Cerebellar cortex (tissue), 1 donor: ENCODE results near the gene CAMK2B.
A peak's percentile ranks its signal among the peaks of the same experiment; 100 is the strongest.

ENCODE experiments used
- DNase-seq: peaks from one replicate; pipeline ENCODE4 v3.0.0-alpha.2; 2015; ENCODE audit warnings: low spot score

Gene CAMK2B

DNA sequence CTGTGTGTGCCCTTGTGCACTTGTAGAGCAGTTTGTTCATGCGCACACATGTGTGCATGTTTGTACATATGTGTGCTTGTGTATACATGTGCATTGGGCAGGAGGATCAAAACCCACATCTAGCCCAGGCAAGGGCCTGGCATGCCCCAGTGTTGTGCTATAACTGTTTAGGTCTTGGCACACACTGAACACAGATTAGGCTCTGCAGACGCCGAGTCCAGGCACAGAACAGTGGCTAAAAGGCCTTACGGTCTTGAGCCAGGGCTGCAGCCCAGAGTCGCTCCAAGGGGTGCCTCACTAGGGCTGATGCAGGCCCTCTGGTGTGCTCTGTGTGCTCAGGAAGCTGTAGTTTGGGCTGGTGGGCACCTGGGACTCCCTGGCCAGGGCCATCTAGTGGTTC, 68.9 kb downstream of the CAMK2B start:
- no peak for DNase-seq

GRCh38 chr7:44251881-44252280, 73.5 kb downstream of the CAMK2B start:
- DNase-seq = no peak

GRCh38 chr7:44251269-44251668, 74.1 kb downstream of the CAMK2B start:
- no peak for DNase-seq

- DNase-seq = no peak
Observed at GRCh38 chr7:44249639-44250234, 75.7 kb downstream of the CAMK2B start.

DNA sequence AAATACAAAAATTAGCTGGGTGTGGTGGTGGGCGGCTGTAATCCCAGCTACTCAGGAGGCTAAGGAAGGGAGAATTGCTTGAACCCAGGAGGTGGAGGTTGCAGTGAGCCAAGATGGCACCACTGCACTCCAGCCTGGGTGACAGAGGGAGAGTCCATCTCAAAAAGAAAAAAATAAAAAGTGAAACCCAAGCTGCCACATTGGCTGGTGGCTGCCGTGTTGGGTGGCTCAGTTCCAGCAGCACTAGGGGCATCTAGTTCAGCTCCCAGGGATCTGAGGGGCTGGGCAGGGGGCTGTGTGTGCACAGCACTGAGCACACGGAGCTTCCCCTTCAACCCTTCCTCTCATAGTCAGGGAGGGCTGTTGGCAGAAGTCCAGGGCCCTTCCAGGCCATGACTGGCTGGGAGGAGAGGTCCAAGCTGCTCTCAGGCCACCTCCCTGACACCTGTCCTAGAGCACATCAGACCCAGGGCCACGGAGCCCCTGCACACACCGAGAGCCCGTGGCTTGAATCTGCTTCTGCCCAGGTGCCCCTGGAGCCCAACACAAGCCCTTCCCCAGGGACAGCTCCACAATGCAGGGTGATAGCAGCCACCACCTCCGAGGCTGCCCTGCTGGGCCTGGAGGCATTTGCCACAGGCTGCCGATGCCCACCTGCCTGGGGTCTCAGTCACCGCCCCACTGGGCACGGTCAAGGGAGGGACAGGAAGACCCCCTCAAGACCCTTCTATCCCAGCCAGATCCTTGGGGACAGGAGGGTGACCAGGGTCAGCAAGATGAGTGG, 77.3 kb downstream of the CAMK2B start:
- no peak for DNase-seq

GRCh38 chr7:44246396-44247113, 78.8 kb downstream of the CAMK2B start:
- no peak for DNase-seq

DNA sequence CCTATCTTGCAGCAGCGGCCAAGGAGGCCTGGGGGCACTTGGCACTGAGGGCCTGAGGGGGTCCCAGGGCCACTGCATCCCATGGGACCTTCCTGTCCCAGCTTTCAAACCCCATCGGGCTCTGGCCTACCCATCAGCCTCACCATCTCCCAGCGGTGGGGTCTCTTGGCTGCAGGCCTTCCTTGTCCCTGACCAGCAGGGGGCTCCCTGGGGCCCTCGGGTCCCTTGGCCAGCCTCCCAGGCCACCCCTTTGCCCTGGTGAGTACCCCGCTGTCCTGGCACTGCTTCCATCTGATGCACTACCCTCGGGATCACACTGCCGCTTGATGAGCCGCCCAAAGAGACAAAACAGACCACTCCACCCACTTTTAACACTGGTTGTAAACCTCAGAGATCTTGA, 81.1 kb downstream of the CAMK2B start:
- DNase-seq = no peak

- no peak for DNase-seq
Observed at GRCh38 chr7:44242091-44242490, 83.3 kb downstream of the CAMK2B start.

DNA sequence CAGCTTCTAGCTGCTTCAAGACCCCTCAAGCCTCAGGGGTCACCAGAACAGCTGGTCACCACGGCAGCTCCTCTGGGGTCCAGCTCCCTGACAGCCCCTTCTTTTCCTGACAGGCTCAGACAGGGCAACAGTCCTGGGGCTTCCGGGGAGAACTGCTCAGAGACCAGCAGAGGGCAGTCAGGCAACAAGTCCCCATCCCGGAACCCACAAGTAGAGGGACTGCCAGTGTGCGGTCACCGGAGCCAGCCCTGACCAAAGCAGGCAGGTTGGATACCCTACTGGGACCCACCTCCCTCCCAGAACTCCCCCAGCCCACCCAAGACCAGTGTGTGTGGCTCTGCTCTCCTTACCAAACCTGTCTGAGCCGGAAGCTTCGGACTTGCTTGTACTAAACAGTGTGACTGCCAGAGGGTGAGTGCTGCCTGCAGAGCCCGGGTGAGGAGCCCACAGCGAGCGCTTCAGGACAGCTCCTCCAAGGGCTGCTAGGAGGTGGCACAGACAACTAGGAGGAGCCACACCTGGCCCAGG, 84.3 kb downstream of the CAMK2B start:
- peak; percentile 90 for DNase-seq

- no peak for DNase-seq
Observed at GRCh38 chr7:44240376-44240775, 85.0 kb downstream of the CAMK2B start.

DNA sequence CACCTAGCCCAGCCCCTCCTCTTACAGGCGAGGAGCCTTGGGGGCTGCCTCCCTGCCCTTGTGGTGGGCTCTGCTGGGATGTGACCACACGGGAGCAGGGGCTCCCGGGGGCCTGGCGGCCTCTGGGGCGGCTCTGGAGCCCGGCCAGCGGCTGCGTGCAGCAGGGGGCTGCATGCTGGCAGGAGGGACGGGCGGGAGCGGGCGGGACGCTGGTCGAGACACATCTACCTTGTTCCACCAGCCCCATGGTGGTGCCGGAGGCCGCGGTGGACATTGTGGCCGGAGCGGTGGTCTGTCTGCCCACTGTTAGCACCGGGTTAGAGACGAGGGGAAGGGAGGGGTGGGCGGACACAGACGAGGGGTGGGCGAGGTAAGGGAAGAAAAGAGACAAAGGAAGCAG, 86.0 kb downstream of the CAMK2B start:
- DNase-seq = no peak

- DNase-seq = no peak
Observed at GRCh38 chr7:44238116-44238695, 87.2 kb downstream of the CAMK2B start.

GRCh38 chr7:44237696-44238095, 87.7 kb downstream of the CAMK2B start:
- no peak for DNase-seq

GRCh38 chr7:44236333-44236728, 89.1 kb downstream of the CAMK2B start:
- DNase-seq = no peak

DNA sequence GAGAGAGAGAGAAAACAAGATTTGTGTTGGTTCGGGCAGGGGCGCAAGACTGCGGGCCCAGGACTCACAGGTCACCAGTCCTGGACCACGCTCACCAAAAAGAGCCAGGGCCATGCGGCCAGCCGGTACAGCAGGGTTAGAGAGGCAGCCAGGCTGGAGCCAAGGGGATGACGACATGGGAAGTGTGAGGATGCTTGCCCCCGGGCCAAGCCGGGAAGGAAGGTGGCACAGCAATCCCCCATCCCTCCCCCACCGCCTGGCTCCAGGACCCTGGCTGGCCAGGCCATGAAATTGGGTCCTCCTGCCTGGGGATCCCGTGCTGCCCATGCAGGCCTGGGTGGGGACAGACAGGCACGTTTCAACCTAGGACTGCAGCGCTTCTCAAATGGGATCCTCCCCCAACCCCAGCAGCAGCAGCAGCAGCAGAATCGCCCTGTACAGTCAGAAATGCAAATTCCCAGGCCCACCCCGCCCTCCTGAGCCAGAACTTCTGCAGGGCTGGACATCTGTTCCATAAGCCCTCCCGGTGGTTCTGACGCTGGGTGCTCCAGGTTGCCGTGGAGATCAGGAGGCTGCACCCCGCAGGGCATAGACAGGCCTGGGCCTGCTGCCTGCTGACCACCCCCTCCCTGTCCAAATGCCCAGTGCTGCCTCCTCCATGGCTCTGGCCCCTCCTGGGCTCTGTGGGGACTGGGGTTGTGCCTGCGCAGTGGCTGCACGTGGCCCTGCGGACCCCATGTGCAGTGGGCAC, 89.6 kb downstream of the CAMK2B start:
- no peak for DNase-seq

DNA sequence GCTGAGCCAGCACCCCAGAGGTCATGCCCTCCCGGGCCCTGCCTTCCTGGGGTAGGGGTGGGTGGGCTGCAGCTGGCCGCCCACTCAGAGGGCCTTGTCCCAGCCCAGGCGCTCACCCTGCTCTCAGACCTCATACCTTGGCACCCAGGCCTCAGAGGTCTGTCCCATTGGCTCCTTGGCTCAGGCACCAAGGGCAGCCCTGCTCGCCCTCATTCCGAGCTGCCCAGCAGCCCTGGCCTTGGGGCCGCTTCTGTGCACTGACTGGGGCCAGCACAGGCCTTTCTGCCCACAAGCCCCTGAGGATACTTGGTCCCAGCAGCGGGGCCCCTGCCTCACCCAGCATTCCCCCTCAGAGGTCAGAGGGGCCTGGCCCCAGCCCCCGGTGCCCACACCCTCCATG, 90.3 kb downstream of the CAMK2B start:
- no peak for DNase-seq

DNA sequence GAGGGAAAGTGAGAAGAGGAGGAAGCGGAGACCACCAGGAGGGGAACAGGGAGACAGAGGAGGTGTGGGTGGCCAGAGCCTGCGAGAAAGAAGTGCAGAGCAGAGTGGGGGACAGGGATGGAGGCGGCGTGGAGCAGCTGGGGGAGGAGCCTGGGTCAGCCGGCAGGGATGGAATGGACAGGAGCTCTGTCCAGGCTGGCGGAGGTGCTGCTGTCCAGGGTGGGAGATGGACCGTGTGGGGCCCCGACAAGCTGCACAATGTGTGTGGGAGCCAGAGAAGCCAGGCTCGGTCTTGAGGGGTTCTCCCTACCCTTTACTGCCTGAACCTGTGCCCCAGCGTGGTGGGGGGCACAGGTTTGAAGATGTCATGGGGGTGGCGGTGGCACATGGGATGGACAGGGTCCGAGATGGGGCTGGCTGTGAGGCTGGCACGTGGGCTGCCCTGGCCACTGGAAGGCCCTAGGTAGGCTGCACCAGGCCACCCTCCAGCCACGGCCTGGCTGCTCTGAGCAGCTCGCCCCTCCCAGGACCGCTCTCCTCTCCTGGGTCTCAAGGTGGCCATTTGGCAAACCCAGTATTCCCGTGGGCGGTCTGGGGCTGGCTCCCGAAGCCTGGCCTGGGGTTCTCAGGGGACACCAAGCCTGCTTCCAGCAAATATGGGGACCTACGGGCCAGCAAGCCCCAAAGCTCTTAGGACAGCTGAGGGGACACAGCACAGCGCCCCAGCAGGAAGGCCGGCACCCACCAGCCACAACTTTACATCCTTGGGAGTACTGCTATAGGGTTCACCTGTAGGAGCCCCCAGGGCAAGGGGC, 92.3 kb downstream of the CAMK2B start:
- no peak for DNase-seq

GRCh38 chr7:44232396-44232795, 93.0 kb downstream of the CAMK2B start:
- no peak for DNase-seq

DNA sequence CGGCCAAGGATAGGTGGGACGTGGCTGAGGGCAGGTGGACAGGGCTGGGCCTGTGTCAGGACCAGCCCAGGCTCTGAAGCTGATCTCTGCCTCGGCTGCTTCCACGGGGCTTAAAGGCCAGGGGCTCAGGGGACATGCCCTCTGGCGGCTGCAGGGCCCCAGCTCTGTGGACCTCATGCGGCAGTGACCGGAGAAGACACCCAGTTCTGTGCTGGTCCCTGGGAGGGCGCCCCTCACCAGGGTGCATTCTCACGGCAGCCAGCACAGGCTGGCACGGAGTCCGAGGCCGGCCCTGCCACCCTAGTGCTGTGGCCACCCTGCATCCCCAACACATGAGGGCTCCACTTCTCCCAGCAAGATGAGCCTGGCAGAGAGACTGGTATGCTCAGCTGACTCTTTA, 94.3 kb downstream of the CAMK2B start:
- DNase-seq = no peak

DNA sequence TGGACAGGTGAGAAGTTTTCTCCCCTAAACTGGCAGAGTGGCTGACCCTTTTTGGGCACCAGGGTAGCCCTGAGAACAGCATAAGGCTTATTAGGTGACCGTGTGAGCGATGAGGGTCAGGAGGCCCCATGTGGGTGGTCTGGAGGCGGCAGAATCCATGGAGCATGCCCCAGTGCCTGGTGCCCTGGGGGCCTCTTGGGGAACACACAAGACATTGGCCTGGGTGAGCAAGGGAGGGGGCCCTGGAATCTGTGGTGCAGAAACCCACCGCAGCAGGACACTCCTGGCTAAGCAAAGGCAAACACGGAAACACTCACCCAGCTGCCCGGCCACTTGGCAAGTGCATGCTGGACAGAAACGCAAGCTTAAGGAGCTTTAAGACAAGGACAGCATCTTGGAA, 95.1 kb downstream of the CAMK2B start:
- DNase-seq = no peak

GRCh38 chr7:44229546-44230105, 95.8 kb downstream of the CAMK2B start:
- DNase-seq = no peak
